ENCODE data around the gene ZNF638.

ZNF638 gene

DNA sequence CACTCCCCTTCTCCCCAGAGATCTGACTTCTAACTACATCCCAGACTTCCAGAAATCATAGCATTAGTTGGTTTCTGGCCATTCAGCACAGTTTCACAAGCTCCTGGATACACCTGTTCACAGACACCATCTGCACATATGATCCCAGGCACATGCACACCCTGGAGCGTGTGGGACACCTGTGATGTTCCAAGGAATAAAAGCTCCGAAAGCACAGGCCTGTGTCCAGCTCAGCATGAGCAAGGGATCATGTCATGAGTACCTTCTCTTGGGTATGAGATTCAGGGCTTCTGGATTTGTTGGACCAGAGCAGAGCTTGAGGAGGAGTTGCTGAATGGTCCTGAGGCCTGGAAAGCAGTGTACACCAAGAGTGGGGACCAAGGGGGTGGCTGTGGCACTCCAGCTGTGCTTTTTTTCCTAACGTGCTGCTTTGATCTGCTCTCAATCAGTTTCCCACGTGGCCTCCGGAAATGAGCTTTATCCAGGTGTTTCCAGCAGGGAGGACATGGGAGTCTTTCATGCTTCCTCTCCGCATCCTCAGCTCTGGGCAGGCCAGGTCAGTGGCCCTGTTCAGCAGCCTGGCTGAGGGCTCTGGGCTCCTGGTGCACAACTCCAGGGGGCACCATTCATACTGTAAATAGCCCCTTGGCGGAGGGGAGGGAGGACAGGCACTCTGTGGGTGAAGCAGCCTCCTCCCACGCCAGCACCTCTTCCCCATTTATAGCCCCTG lies 123.6 kb downstream of the ZNF638 start:
- peak overlapping the region; percentile 57 for H3K9ac ChIP-seq (ENCODE audit: low read depth, low read length, poor library complexity, severe bottlenecking)
- H3K4me3 ChIP-seq (ENCODE audit: low read length, poor library complexity, severe bottlenecking): no peak overlapping the region
- 0 out of 2 replicates have a peak, but pooled peaks cover 2% of the 10 kb centered on the region for H3F3A ChIP-seq (ENCODE audit: low read depth)
- no peaks in the 10 kb centered on the region for H3K79me2 ChIP-seq (ENCODE audit: insufficient read depth, low read length)
- TF ChIP-seq, protein P1, sequence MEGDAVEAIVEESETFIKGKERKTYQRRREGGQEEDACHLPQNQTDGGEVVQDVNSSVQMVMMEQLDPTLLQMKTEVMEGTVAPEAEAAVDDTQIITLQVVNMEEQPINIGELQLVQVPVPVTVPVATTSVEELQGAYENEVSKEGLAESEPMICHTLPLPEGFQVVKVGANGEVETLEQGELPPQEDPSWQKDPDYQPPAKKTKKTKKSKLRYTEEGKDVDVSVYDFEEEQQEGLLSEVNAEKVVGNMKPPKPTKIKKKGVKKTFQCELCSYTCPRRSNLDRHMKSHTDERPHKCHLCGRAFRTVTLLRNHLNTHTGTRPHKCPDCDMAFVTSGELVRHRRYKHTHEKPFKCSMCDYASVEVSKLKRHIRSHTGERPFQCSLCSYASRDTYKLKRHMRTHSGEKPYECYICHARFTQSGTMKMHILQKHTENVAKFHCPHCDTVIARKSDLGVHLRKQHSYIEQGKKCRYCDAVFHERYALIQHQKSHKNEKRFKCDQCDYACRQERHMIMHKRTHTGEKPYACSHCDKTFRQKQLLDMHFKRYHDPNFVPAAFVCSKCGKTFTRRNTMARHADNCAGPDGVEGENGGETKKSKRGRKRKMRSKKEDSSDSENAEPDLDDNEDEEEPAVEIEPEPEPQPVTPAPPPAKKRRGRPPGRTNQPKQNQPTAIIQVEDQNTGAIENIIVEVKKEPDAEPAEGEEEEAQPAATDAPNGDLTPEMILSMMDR (conservative IDR thresholded peaks at IDR 0.05; ENCODE audit: low read length): peak; percentile 47
- TF ChIP-seq EZH2phosphoT487 (IDR thresholded peaks at IDR 0.05; ENCODE audit: borderline replicate concordance): no peak
- no peaks in the 10 kb centered on the region for H3K9me3 ChIP-seq (ENCODE audit: insufficient read depth, low read depth, low read length)
- no peaks in the 10 kb centered on the region for H4K20me1 ChIP-seq (ENCODE audit: insufficient read depth, low read length, poor library complexity, severe bottlenecking)
- H3K36me3 ChIP-seq (ENCODE audit: insufficient read depth, low read length): no peaks in the 10 kb centered on the region
- peaks cover 72% of the 10 kb centered on the region for H3K4me1 ChIP-seq (ENCODE audit: insufficient read depth, low read length, poor library complexity, severe bottlenecking)
- no peaks in the 10 kb centered on the region for H3K9me2 ChIP-seq (replicated peaks; ENCODE audit: low read depth, low read length)
- H3K4me2 ChIP-seq (ENCODE audit: low read depth, low read length, poor library complexity, severe bottlenecking): peak overlapping the region; percentile 50
- H3K27me3 ChIP-seq (ENCODE audit: insufficient read depth, low read length, poor library complexity, severe bottlenecking): no peaks in the 10 kb centered on the region
- peak overlapping the region; percentile 86 for H2AFZ ChIP-seq (ENCODE audit: low read length)

DNA sequence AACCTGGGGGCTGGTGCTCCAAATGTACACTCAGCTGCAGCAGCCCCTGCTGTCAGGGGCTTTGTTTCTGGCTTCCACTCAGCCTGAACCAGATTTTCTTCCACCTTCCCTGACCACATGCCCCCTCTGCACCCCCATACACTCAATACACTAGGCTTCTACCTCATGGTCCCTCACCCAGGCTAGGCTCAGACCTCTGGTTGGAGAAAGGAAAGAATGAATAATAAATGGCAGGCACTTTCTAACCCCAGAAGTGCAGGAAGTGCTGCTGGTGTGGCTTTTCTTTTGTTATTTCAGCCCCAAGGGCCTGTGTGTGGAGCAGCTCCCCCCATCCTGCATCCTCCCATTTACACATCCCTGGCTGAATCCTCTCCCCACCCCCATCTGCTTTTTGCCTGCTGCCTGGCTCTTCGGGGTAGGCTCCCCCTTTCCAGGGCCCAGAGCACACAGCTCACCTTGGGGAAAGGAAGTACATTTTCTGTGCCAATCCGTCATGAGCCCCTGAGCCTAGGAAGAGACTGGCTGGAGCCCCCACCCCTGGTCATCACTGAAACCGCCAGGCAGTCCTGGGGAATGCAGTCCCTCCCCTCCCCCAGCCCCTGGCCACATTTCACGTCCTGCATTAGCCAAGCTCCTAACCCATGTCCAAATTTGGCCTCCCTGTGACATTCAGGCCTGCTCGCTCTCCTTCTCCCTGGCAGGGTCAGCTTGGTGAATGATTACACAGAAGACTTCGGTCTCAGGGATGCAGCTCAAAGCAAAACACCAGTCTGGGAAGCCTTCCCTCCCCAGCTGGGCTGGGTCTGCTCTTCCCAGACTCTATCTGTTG lies 124.4 kb downstream of the ZNF638 start:
- H3K4me3 ChIP-seq (ENCODE audit: low read length, poor library complexity, severe bottlenecking): peak overlapping the region; percentile 6
- peak overlapping the region; percentile 57 for H3K9ac ChIP-seq (ENCODE audit: low read depth, low read length, poor library complexity, severe bottlenecking)
- H3K9me2 ChIP-seq (replicated peaks; ENCODE audit: low read depth, low read length): no peaks in the 10 kb centered on the region
- no peaks in the 10 kb centered on the region for H3K36me3 ChIP-seq (ENCODE audit: insufficient read depth, low read length)
- H2AFZ ChIP-seq (ENCODE audit: low read length): peak overlapping the region; percentile 86
- TF ChIP-seq EZH2phosphoT487 (IDR thresholded peaks at IDR 0.05; ENCODE audit: borderline replicate concordance): no peak
- TF ChIP-seq, protein P1 (conservative IDR thresholded peaks at IDR 0.05; ENCODE audit: low read length): no peak
- no peaks in the 10 kb centered on the region for H3K27me3 ChIP-seq (ENCODE audit: insufficient read depth, low read length, poor library complexity, severe bottlenecking)
- no peaks in the 10 kb centered on the region for H3K79me2 ChIP-seq (ENCODE audit: insufficient read depth, low read length)
- H3K4me1 ChIP-seq (ENCODE audit: insufficient read depth, low read length, poor library complexity, severe bottlenecking): peaks cover 66% of the 10 kb centered on the region
- H3K9me3 ChIP-seq (ENCODE audit: insufficient read depth, low read depth, low read length): no peaks in the 10 kb centered on the region
- H3K4me2 ChIP-seq (ENCODE audit: low read depth, low read length, poor library complexity, severe bottlenecking): peak overlapping the region; percentile 50
- H3F3A ChIP-seq (ENCODE audit: low read depth): 0 out of 2 replicates have a peak, but pooled peaks cover 2% of the 10 kb centered on the region
- no peaks in the 10 kb centered on the region for H4K20me1 ChIP-seq (ENCODE audit: insufficient read depth, low read length, poor library complexity, severe bottlenecking)

DNA sequence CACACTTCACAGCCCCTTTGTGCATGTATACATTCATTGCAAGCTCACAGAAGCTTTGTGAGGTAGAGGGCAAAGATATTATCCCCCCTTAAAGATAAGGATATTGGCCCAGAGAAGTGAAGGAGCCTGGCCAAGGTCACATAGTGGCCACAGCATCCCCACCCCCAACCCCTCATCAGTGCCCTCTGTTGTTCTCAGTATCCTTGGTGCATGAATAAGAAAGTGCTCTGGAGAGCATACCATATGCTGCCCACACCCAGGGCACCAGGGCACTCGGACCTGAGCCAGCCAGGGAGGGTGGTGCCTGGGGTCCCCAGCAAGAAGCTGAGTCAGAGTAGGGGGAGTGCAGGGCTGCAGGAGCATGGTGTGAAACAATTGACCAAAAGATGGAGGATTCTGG lies 125.0 kb downstream of the ZNF638 start:
- Histone ChIP-seq H3K4me2 (ENCODE audit: low read depth, low read length, poor library complexity, severe bottlenecking) (no peak overlapping the region), H3K79me2 (ENCODE audit: insufficient read depth, low read length) (no peaks in the 10 kb centered on the region), H3K9ac (ENCODE audit: low read depth, low read length, poor library complexity, severe bottlenecking) (peak overlapping the region; percentile 57), H3K36me3 (ENCODE audit: insufficient read depth, low read length) (no peaks in the 10 kb centered on the region), H3K9me2 (replicated peaks; ENCODE audit: low read depth, low read length) (no peaks in the 10 kb centered on the region), H3K4me3 (ENCODE audit: low read length, poor library complexity, severe bottlenecking) (no peak overlapping the region), H3K4me1 (ENCODE audit: insufficient read depth, low read length, poor library complexity, severe bottlenecking) (peaks cover 59% of the 10 kb centered on the region), H4K20me1 (ENCODE audit: insufficient read depth, low read length, poor library complexity, severe bottlenecking) (no peaks in the 10 kb centered on the region), H3K9me3 (ENCODE audit: insufficient read depth, low read depth, low read length) (no peaks in the 10 kb centered on the region), H3F3A (ENCODE audit: low read depth) (0 out of 2 replicates have a peak, but pooled peaks cover 2% of the 10 kb centered on the region), H2AFZ (ENCODE audit: low read length) (peak overlapping the region; percentile 86), H3K27me3 (ENCODE audit: insufficient read depth, low read length, poor library complexity, severe bottlenecking) (no peaks in the 10 kb centered on the region)
- TF ChIP-seq, protein P1 (conservative IDR thresholded peaks at IDR 0.05; ENCODE audit: low read length): no peak
- no peak for TF ChIP-seq EZH2phosphoT487 (IDR thresholded peaks at IDR 0.05; ENCODE audit: borderline replicate concordance)

All from Loucy (cell line).